Measurements from ENCODE around the gene SLCO1B3.
"Not testable (repeated sequence)": the region's sequence is repeated elsewhere in the genome, so short reads cannot be mapped to it uniquely, and the experiment has no call there.

SLCO1B3 gene, protein sequence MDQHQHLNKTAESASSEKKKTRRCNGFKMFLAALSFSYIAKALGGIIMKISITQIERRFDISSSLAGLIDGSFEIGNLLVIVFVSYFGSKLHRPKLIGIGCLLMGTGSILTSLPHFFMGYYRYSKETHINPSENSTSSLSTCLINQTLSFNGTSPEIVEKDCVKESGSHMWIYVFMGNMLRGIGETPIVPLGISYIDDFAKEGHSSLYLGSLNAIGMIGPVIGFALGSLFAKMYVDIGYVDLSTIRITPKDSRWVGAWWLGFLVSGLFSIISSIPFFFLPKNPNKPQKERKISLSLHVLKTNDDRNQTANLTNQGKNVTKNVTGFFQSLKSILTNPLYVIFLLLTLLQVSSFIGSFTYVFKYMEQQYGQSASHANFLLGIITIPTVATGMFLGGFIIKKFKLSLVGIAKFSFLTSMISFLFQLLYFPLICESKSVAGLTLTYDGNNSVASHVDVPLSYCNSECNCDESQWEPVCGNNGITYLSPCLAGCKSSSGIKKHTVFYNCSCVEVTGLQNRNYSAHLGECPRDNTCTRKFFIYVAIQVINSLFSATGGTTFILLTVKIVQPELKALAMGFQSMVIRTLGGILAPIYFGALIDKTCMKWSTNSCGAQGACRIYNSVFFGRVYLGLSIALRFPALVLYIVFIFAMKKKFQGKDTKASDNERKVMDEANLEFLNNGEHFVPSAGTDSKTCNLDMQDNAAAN

GRCh38 chr12:20810487-20810886, at the start of gene SLCO1B3:
Gene SLCO1B3 (plus strand): TSS chr12:20810705. CDS start chr12:20815739, 5,034 bp downstream.
- no peaks in the 10 kb centered on the region for H3K36me3 ChIP-seq
- no peaks in the 10 kb centered on the region for H3K9me3 ChIP-seq
- no peaks in the 10 kb centered on the region for H3K4me1 ChIP-seq (ENCODE audit: control insufficient read depth in 1 of 2, insufficient read depth in 1 of 2, low read depth in 1 of 2, low read length in 1 of 2)
- H3K27me3 ChIP-seq: no peaks in the 10 kb centered on the region
- TF ChIP-seq, protein P1, sequence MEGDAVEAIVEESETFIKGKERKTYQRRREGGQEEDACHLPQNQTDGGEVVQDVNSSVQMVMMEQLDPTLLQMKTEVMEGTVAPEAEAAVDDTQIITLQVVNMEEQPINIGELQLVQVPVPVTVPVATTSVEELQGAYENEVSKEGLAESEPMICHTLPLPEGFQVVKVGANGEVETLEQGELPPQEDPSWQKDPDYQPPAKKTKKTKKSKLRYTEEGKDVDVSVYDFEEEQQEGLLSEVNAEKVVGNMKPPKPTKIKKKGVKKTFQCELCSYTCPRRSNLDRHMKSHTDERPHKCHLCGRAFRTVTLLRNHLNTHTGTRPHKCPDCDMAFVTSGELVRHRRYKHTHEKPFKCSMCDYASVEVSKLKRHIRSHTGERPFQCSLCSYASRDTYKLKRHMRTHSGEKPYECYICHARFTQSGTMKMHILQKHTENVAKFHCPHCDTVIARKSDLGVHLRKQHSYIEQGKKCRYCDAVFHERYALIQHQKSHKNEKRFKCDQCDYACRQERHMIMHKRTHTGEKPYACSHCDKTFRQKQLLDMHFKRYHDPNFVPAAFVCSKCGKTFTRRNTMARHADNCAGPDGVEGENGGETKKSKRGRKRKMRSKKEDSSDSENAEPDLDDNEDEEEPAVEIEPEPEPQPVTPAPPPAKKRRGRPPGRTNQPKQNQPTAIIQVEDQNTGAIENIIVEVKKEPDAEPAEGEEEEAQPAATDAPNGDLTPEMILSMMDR (IDR thresholded peaks at IDR 0.05): no peak
- H3K27ac ChIP-seq: no peak within 1 kb of the TSS
- H3K4me3 ChIP-seq (ENCODE audit: low read depth in 1 of 2, low read length in 1 of 2): no peak within 1 kb of the TSS

DNA sequence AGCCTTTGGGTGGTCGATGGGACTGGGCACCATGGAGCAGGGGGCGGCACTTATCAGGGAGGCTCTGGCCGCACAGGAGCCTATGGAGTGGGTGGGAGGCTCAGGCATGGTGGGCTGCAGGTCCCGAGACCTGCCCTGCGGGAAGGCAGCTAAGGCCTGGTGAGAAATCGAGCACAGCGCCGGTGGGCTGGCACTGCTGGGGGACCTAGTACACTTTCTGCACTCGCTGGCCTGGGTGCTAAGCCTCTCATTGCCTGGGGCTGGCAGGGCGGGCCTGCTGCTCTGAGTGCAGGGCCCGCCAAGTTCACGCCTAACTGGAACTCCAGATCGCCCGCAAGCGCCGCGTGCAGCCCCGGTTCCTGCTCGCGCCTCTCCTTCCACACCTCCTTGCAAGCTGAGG, 33.1 kb upstream of the SLCO1B3 start:
- TF ChIP-seq, protein P1 (IDR thresholded peaks at IDR 0.05): no peak
- no peaks in the 10 kb centered on the region for H3K9me3 ChIP-seq

GRCh38 chr12:20778969-20779368, 31.5 kb upstream of the SLCO1B3 start:
- Histone ChIP-seq H3K27ac (no peak overlapping the region), H3K27me3 (no peaks in the 10 kb centered on the region), H3K4me3 (ENCODE audit: low read depth in 1 of 2, low read length in 1 of 2) (no peak overlapping the region), H3K36me3 (no peaks in the 10 kb centered on the region), H3K9me3 (no peaks in the 10 kb centered on the region), H3K4me1 (ENCODE audit: control insufficient read depth in 1 of 2, insufficient read depth in 1 of 2, low read depth in 1 of 2, low read length in 1 of 2) (no peaks in the 10 kb centered on the region)
- TF ChIP-seq, protein P1 (IDR thresholded peaks at IDR 0.05): no peak

More for the DNA sequence above, 33.1 kb upstream of the SLCO1B3 start:
- Histone ChIP-seq H3K27me3 (no peaks in the 10 kb centered on the region), H3K27ac (no peak overlapping the region), H3K4me1 (ENCODE audit: control insufficient read depth in 1 of 2, insufficient read depth in 1 of 2, low read depth in 1 of 2, low read length in 1 of 2) (no peaks in the 10 kb centered on the region), H3K36me3 (no peaks in the 10 kb centered on the region), H3K4me3 (ENCODE audit: low read depth in 1 of 2, low read length in 1 of 2) (no peak overlapping the region)

DNA sequence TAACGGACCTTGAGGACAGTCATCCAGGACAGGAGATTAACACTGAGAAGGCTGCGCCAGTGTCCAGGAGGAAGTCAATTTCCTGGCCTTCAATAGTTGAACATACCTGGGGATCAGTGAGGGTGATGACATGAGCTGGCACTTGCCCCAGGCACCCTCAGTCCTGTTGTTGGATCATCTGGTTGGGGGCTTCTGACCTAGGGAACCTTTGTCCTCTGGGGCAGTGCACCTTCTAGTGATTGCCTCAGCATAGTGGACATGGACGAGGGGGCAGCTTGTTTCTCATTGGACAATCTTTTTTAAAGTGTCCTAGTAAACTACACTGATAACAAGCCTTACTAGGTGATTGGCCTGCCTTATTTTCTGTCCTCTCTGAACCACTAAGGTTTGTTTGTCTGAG, 30.5 kb upstream of the SLCO1B3 start:
- not testable (repeated sequence) for H3K27me3 ChIP-seq; H3K36me3 ChIP-seq; H3K4me1 ChIP-seq (ENCODE audit: control insufficient read depth in 1 of 2, insufficient read depth in 1 of 2, low read depth in 1 of 2, low read length in 1 of 2); H3K9me3 ChIP-seq; H3K27ac ChIP-seq; H3K4me3 ChIP-seq (ENCODE audit: low read depth in 1 of 2, low read length in 1 of 2)

GRCh38 chr12:20783796-20784357, 26.6 kb upstream of the SLCO1B3 start:
- not testable (repeated sequence) for H3K36me3 ChIP-seq; H3K27ac ChIP-seq; H3K27me3 ChIP-seq; H3K4me3 ChIP-seq (ENCODE audit: low read depth in 1 of 2, low read length in 1 of 2); H3K4me1 ChIP-seq (ENCODE audit: control insufficient read depth in 1 of 2, insufficient read depth in 1 of 2, low read depth in 1 of 2, low read length in 1 of 2); H3K9me3 ChIP-seq

DNA sequence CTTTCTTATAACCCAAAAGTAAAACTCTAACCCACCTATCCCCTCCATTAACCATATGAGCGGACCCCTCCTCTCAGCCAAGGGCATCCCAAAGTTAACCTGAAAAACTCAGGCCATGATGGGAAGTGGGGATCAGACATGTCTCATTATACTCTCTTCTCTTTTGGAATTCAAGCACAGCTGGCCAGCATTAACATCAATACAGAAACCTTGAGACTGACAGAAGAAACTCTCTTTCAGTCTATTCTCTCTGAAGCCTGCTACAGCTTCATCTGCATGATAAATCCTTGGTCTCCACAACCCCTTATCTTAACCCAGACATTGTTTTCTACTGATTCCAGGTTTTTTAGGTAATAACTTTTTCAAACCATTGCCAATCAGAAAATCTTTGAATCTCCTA, 17.5 kb upstream of the SLCO1B3 start:
- no peaks in the 10 kb centered on the region for H3K27me3 ChIP-seq
- no peaks in the 10 kb centered on the region for H3K4me1 ChIP-seq (ENCODE audit: control insufficient read depth in 1 of 2, insufficient read depth in 1 of 2, low read depth in 1 of 2, low read length in 1 of 2)
- H3K4me3 ChIP-seq (ENCODE audit: low read depth in 1 of 2, low read length in 1 of 2): no peak overlapping the region
- no peak overlapping the region for H3K27ac ChIP-seq
- no peaks in the 10 kb centered on the region for H3K36me3 ChIP-seq
- H3K9me3 ChIP-seq: no peaks in the 10 kb centered on the region
- TF ChIP-seq, protein P1 (IDR thresholded peaks at IDR 0.05): no peak

Data from neutrophil (primary cell).